Stimulated activated CD4-positive, alpha-beta T cell treated with anti-CD3 and anti-CD28 coated beads, Interleukin-15, amount 100 ng/mL, for 1 hour (primary cell): Measurements from ENCODE around the gene NAA38.

Source experiments
- DNase-seq, 2 donors: peaks; one replicate each; pipeline ENCODE4 v3.0.0-alpha.2; 2020; ENCODE audit warnings: low read depth in 1 of 2, low spot score in 1 of 2

Gene NAA38

GRCh38 chr17:7852919-7853690 is 4.3 kb downstream of the NAA38 start:
- no peak for DNase-seq

GRCh38 chr17:7852262-7852670 is 5.1 kb downstream of the NAA38 start:
- DNase-seq = no peak

- peak; percentile 88 to 90 for DNase-seq
Observed at GRCh38 chr17:7851438-7852261, 5.7 kb downstream of the NAA38 start.

GRCh38 chr17:7850701-7851437 is 6.5 kb downstream of the NAA38 start:
- no peak for DNase-seq

GRCh38 chr17:7849751-7850504 is 7.4 kb downstream of the NAA38 start:
- DNase-seq = no peak

- DNase-seq = no peak
Observed at GRCh38 chr17:7849130-7849750, 8.1 kb downstream of the NAA38 start.

GRCh38 chr17:7848739-7849129 is 8.6 kb downstream of the NAA38 start:
- no peak for DNase-seq

- DNase-seq = no peak
Observed at GRCh38 chr17:7848131-7848579, 9.2 kb downstream of the NAA38 start.

- DNase-seq = no peak
Observed at GRCh38 chr17:7846765-7847661, 10.3 kb downstream of the NAA38 start.

GRCh38 chr17:7846063-7846735 is 11.2 kb downstream of the NAA38 start:
- DNase-seq = no peak

GRCh38 chr17:7845359-7846062 is 11.8 kb downstream of the NAA38 start:
- DNase-seq = no peak

- peak; percentile 58 to 68 for DNase-seq
Observed at GRCh38 chr17:7844292-7845154, 12.8 kb downstream of the NAA38 start.

GRCh38 chr17:7843536-7844291 is 13.6 kb downstream of the NAA38 start:
- peak; percentile 91 for DNase-seq

- no peak for DNase-seq
Observed at GRCh38 chr17:7843257-7843535, 14.2 kb downstream of the NAA38 start.

GRCh38 chr17:7842380-7843256 is 14.7 kb downstream of the NAA38 start:
- DNase-seq = peak; percentile 94 to 95

GRCh38 chr17:7841915-7842379 is 15.4 kb downstream of the NAA38 start:
- DNase-seq = peak; percentile 75
